Measurements from ENCODE around the gene STARD9. TPM values are rescaled to one million over a fixed set of nuclear protein-coding genes. Genes with fewer than 3 reads are reported as not detected.

The STARD9 gene
- total and polyA plus RNA-seq, 2 donors from 2014 or later, result 1.1 to 7.2 TPM

- peaks cover 0 to 6% (median 0%) of the 10 kb centered on the region in 3 donors for H3K4me1 ChIP-seq (ENCODE audit: control insufficient read depth in 2 of 3, insufficient read depth in 2 of 3, low read depth in 1 of 3, low read length in 3 of 3)
- no peaks in the 10 kb centered on the region for H3K27me3 ChIP-seq (ENCODE audit: control insufficient read depth, insufficient read depth, low read length)
- intact Hi-C loops (cut with DNase I), result no loop called here
- FAIRE-seq (no peak), DNase-seq (no peak)
- no peak overlapping the region for H3K4me3 ChIP-seq (ENCODE audit: low read length in 3 of 3)
- H3K27ac ChIP-seq (ENCODE audit: low read depth in 2 of 2, low read length in 2 of 2), result no peak overlapping the region
- no peak overlapping the region for H3K9ac ChIP-seq (ENCODE audit: low read length in 3 of 3)
- no peaks in the 10 kb centered on the region for H3K36me3 ChIP-seq (ENCODE audit: control insufficient read depth in 2 of 3, insufficient read depth in 3 of 3, low read length in 3 of 3)
- H3K9me3 ChIP-seq (ENCODE audit: control insufficient read depth in 2 of 3, insufficient read depth in 1 of 3, low read length in 3 of 3), result no peaks in the 10 kb centered on the region
- no peak for TF ChIP-seq CTCF (IDR thresholded peaks at IDR 0.05; ENCODE audit: borderline replicate concordance, extremely low read depth, insufficient read depth)
Observed at GRCh38 chr15:42603978-42604377, 28.6 kb downstream of the STARD9 start.

DNA sequence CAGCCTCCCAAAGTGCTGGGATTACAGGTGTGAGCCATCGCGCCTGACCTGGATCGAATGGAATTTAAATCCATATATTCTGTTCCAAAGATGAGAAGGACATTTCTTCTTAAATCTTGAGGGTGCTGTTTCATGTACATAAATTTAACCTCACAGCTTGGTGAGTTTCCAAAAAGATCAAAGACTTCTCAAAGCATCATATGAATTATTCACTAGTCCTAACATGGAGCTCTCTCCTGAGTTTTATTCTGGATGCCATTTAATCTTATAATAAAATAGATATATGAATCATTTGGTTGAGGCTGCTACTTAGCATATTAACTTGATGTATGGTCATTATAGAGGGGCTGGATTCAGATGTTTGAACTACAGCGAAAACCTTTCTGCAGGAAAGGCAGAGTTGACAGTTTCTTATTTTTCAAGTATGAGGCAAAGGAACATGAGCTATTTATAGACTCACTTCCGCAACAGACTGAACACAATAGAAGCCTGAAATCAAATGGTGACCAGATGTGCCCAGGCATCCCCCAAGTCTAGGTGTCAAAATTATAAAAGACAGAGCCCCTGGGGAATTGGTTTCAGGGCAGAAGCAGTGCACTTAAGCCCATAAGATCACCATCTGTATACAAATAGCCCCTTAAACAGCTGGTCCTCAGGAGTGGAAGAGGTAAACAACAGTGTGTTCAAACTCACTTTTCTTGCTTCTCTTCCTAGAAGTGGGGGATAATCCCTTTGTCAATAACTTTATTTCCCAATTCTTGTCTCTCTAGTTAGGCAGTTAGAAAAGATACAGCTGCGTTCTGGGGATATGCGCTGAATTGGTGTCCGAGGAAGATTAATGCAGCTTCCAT is 29.7 kb downstream of the STARD9 start:
- H3K27ac ChIP-seq (ENCODE audit: low read depth in 2 of 2, low read length in 2 of 2), result no peak overlapping the region
- no peak overlapping the region for H3K9ac ChIP-seq (ENCODE audit: low read length in 3 of 3)
- intact Hi-C loops (cut with DNase I), result no loop called here

DNA sequence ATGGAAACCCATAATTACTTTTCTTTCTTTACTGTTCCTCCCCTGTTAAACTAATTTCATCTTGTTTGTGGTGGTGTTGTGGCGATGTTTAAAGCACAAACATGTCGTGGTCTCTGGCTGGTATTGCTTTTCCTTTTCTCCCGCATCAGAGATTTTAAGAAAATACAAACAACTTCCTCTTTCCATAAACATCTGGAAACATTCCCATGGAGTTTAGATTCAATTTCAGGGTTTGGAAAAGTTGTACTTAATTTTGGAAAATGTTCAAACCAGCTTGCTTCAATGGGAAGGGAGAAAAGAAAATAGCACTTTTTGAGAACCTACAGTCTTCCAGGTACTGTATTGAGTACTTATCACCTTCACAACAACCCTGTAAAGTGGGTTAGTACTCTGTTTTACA is 30.4 kb downstream of the STARD9 start:
- Histone ChIP-seq H3K4me1 (ENCODE audit: control insufficient read depth in 2 of 3, insufficient read depth in 2 of 3, low read depth in 1 of 3, low read length in 3 of 3) (peaks cover 0 to 6% (median 0%) of the 10 kb centered on the region in 3 donors), H3K9ac (ENCODE audit: low read length in 3 of 3) (no peak overlapping the region)
- TF ChIP-seq CTCF (IDR thresholded peaks at IDR 0.05; ENCODE audit: borderline replicate concordance, extremely low read depth, insufficient read depth), result no peak

More for the DNA sequence above, 29.7 kb downstream of the STARD9 start:
- peak overlapping the region in 1 of 3 donors; percentile 19 for H3K4me3 ChIP-seq (ENCODE audit: low read length in 3 of 3)
- H3K9me3 ChIP-seq (ENCODE audit: control insufficient read depth in 2 of 3, insufficient read depth in 1 of 3, low read length in 3 of 3), result no peaks in the 10 kb centered on the region
- no peak for TF ChIP-seq CTCF (IDR thresholded peaks at IDR 0.05; ENCODE audit: borderline replicate concordance, extremely low read depth, insufficient read depth)
- H3K27me3 ChIP-seq (ENCODE audit: control insufficient read depth, insufficient read depth, low read length), result no peaks in the 10 kb centered on the region
- FAIRE-seq, result no peak
- peaks cover 0 to 6% (median 0%) of the 10 kb centered on the region in 3 donors for H3K4me1 ChIP-seq (ENCODE audit: control insufficient read depth in 2 of 3, insufficient read depth in 2 of 3, low read depth in 1 of 3, low read length in 3 of 3)
- DNase-seq, result peak in 2 of 5 donors; percentile 38 to 76
- no peaks in the 10 kb centered on the region for H3K36me3 ChIP-seq (ENCODE audit: control insufficient read depth in 2 of 3, insufficient read depth in 3 of 3, low read length in 3 of 3)

More for the DNA sequence above, 30.4 kb downstream of the STARD9 start:
- Histone ChIP-seq H3K9me3 (ENCODE audit: control insufficient read depth in 2 of 3, insufficient read depth in 1 of 3, low read length in 3 of 3) (no peaks in the 10 kb centered on the region), H3K27ac (ENCODE audit: low read depth in 2 of 2, low read length in 2 of 2) (peak overlapping the region in 1 of 2 donors; percentile 28), H3K4me3 (ENCODE audit: low read length in 3 of 3) (peak overlapping the region in 1 of 3 donors; percentile 19), H3K27me3 (ENCODE audit: control insufficient read depth, insufficient read depth, low read length) (no peaks in the 10 kb centered on the region), H3K36me3 (ENCODE audit: control insufficient read depth in 2 of 3, insufficient read depth in 3 of 3, low read length in 3 of 3) (no peaks in the 10 kb centered on the region)
- intact Hi-C loops (cut with DNase I), result no loop called here
- DNase-seq, result peak in 1 of 5 donors; percentile 50
- no peak for FAIRE-seq
